ENCODE measurements around the gene PSMF1.

Gene PSMF1

GRCh38 chr20:1207293-1207878 lies 89.0 kb downstream of the PSMF1 start:
- TF ChIP-seq FOXP2 (optimal IDR thresholded peaks at IDR 0.05; ENCODE audit: borderline replicate concordance, extremely low read depth, extremely low read length, insufficient read depth) (no peak), TAF1 (IDR thresholded peaks at IDR 0.05; ENCODE audit: borderline replicate concordance, insufficient read depth, low read length) (no peak), REST (IDR thresholded peaks at IDR 0.05; ENCODE audit: insufficient read depth in 1 of 2, low read depth in 2 of 2, low read length in 2 of 2) (no peak), SIN3A (IDR thresholded peaks at IDR 0.05; ENCODE audit: borderline replicate concordance, insufficient read depth, low read length) (no peak), POLR2AphosphoS5 (IDR thresholded peaks at IDR 0.05; ENCODE audit: low read depth, low read length) (no peak)

GRCh38 chr20:1209447-1210387 lies 91.3 kb downstream of the PSMF1 start:
- TF ChIP-seq FOXP2 (optimal IDR thresholded peaks at IDR 0.05; ENCODE audit: borderline replicate concordance, extremely low read depth, extremely low read length, insufficient read depth) (no peak), REST (IDR thresholded peaks at IDR 0.05; ENCODE audit: insufficient read depth in 1 of 2, low read depth in 2 of 2, low read length in 2 of 2) (no peak), POLR2AphosphoS5 (IDR thresholded peaks at IDR 0.05; ENCODE audit: low read depth, low read length) (no peak), TAF1 (IDR thresholded peaks at IDR 0.05; ENCODE audit: borderline replicate concordance, insufficient read depth, low read length) (no peak), SIN3A (IDR thresholded peaks at IDR 0.05; ENCODE audit: borderline replicate concordance, insufficient read depth, low read length) (no peak)

GRCh38 chr20:1210501-1210900 lies 92.1 kb downstream of the PSMF1 start:
- TF ChIP-seq REST (IDR thresholded peaks at IDR 0.05; ENCODE audit: insufficient read depth in 1 of 2, low read depth in 2 of 2, low read length in 2 of 2) (no peak), SIN3A (IDR thresholded peaks at IDR 0.05; ENCODE audit: borderline replicate concordance, insufficient read depth, low read length) (no peak), TAF1 (IDR thresholded peaks at IDR 0.05; ENCODE audit: borderline replicate concordance, insufficient read depth, low read length) (no peak), FOXP2 (optimal IDR thresholded peaks at IDR 0.05; ENCODE audit: borderline replicate concordance, extremely low read depth, extremely low read length, insufficient read depth) (no peak), POLR2AphosphoS5 (IDR thresholded peaks at IDR 0.05; ENCODE audit: low read depth, low read length) (no peak)

GRCh38 chr20:1212023-1212422 lies 93.6 kb downstream of the PSMF1 start:
- TF ChIP-seq POLR2AphosphoS5 (IDR thresholded peaks at IDR 0.05; ENCODE audit: low read depth, low read length) (no peak), FOXP2 (optimal IDR thresholded peaks at IDR 0.05; ENCODE audit: borderline replicate concordance, extremely low read depth, extremely low read length, insufficient read depth) (no peak), TAF1 (IDR thresholded peaks at IDR 0.05; ENCODE audit: borderline replicate concordance, insufficient read depth, low read length) (no peak), REST (IDR thresholded peaks at IDR 0.05; ENCODE audit: insufficient read depth in 1 of 2, low read depth in 2 of 2, low read length in 2 of 2) (no peak), SIN3A (IDR thresholded peaks at IDR 0.05; ENCODE audit: borderline replicate concordance, insufficient read depth, low read length) (no peak)

All from PFSK-1 (cell line).